Activated CD4-positive, alpha-beta T cell treated with anti-CD3 and anti-CD28 coated beads, Interleukin-10, Interleukin-2, amounts not matched to agents 100 ng/mL and 50 ng/mL, durations not matched to agents 16 hours and 8 hours (primary cell): ENCODE results near the gene LRRFIP1.

Source experiments
- DNase-seq: peaks from one replicate; pipeline ENCODE4 v3.0.0-alpha.2; 2020

LRRFIP1 gene

GRCh38 chr2:237623428-237624403 is 3.7 kb upstream of the LRRFIP1 start:
- no peak for DNase-seq

- no peak for DNase-seq
These were observed 2.8 kb upstream of the LRRFIP1 start for GRCh38 chr2:237624565-237624964.

- no peak for DNase-seq
These were observed 2.1 kb upstream of the LRRFIP1 start for GRCh38 chr2:237625216-237625705.

- DNase-seq = no peak
These were observed 1.6 kb upstream of the LRRFIP1 start for GRCh38 chr2:237625777-237626176.

- DNase-seq = no peak
These were observed 460 bp upstream of the LRRFIP1 start for GRCh38 chr2:237626813-237627440.

- DNase-seq = no peak
These were observed 1.1 kb downstream of the LRRFIP1 start for GRCh38 chr2:237628247-237629187.

- no peak for DNase-seq
These were observed 1.8 kb downstream of the LRRFIP1 start for GRCh38 chr2:237629188-237629534.

GRCh38 chr2:237629739-237630138 is 2.4 kb downstream of the LRRFIP1 start:
- no peak for DNase-seq

- no peak for DNase-seq
These were observed 3.0 kb downstream of the LRRFIP1 start for GRCh38 chr2:237630216-237631000.

GRCh38 chr2:237631007-237631785 is 3.8 kb downstream of the LRRFIP1 start:
- DNase-seq = no peak

- DNase-seq = no peak
These were observed 4.6 kb downstream of the LRRFIP1 start for GRCh38 chr2:237631801-237632585.

- DNase-seq = no peak
These were observed 5.7 kb downstream of the LRRFIP1 start for GRCh38 chr2:237633061-237633561.

GRCh38 chr2:237636578-237636977 is 9.2 kb downstream of the LRRFIP1 start:
- DNase-seq = peak; percentile 7

GRCh38 chr2:237637429-237638135 is 10.2 kb downstream of the LRRFIP1 start:
- DNase-seq = no peak

- DNase-seq = no peak
These were observed 10.8 kb downstream of the LRRFIP1 start for GRCh38 chr2:237638176-237638575.

GRCh38 chr2:237639052-237639835 is 11.9 kb downstream of the LRRFIP1 start:
- no peak for DNase-seq

GRCh38 chr2:237639836-237640220 is 12.4 kb downstream of the LRRFIP1 start:
- no peak for DNase-seq

GRCh38 chr2:237640493-237640998 is 13.2 kb downstream of the LRRFIP1 start:
- DNase-seq = no peak
